CD14-positive monocyte (primary cell): ENCODE results near the gene TMEM129. TPM values are rescaled to one million over a fixed set of nuclear protein-coding genes. Genes with fewer than 3 reads are reported as not detected.

ENCODE experiments used
- DNase-seq, 3 donors: peaks; one replicate each; pipeline ENCODE4 v3.0.0-alpha.2; 2011 to 2022
- H2AFZ ChIP-seq: 2 replicates; pipeline ENCODE4 v1.6.0; 2012; ENCODE audit warnings: mild to moderate bottlenecking, low read depth, low read length, inconsistent platforms; ENCODE audit not compliant: insufficient read depth, poor library complexity, severe bottlenecking
- H3K27ac ChIP-seq, 2 donors: 1 replicate in 1 of 2; 2 replicates in 1 of 2; pipeline ENCODE4 v1.5.1; 2012 to 2013; ENCODE audit warnings: low read length in 2 of 2, control low read depth in 1 of 2, inconsistent platforms in 1 of 2, low read depth in 1 of 2, mild to moderate bottlenecking in 1 of 2
- H3K27me3 ChIP-seq, 2 donors: one replicate each; pipeline versions ENCODE4 v1.6.0 to v1.6.1; 2011 to 2013; ENCODE audit warnings: low read length in 2 of 2; ENCODE audit not compliant: control insufficient read depth in 2 of 2, insufficient read depth in 2 of 2
- H3K36me3 ChIP-seq, 2 donors: replicated peaks in 1 of 2; 1 replicate in 1 of 2; 2 replicates in 1 of 2; pipeline versions ENCODE4 v1.5.1 to v1.6.1; 2012 to 2013; ENCODE audit warnings: low read length in 2 of 2, control low read depth in 1 of 2, inconsistent platforms in 1 of 2, mild to moderate bottlenecking in 1 of 2; ENCODE audit not compliant: insufficient read depth in 2 of 2, control insufficient read depth in 1 of 2
- H3K4me1 ChIP-seq, 2 donors: 1 replicate in 1 of 2; 2 replicates in 1 of 2; pipeline versions ENCODE4 v1.5.1 to v1.6.1; 2012 to 2013; ENCODE audit warnings: low read length in 2 of 2, control low read depth in 1 of 2, inconsistent platforms in 1 of 2, mild to moderate bottlenecking in 1 of 2, moderate library complexity in 1 of 2; ENCODE audit not compliant: insufficient read depth in 2 of 2, control insufficient read depth in 1 of 2
- H3K4me2 ChIP-seq: replicated peaks from 2 replicates; pipeline ENCODE3; 2012; ENCODE audit warnings: low read length, moderate library complexity, mild to moderate bottlenecking; ENCODE audit not compliant: poor library complexity, severe bottlenecking; ENCODE audit errors: extremely low read depth
- H3K4me3 ChIP-seq, 3 experiments: fragments of 200-600 bp in 1 of 3; sonication (generic) in 1 of 3; replicated peaks in 1 of 3; 1 replicate in 2 of 3; 2 replicates in 1 of 3; pipeline ENCODE4 v1.5.1; 2011 to 2013; ENCODE audit warnings: low read length in 3 of 3, mild to moderate bottlenecking in 3 of 3, control low read depth in 2 of 3, low read depth in 2 of 3, inconsistent platforms in 1 of 3, moderate library complexity in 1 of 3
- H3K79me2 ChIP-seq: 2 replicates; pipeline ENCODE4 v1.6.0; 2012; ENCODE audit warnings: mild to moderate bottlenecking, control low read depth, inconsistent platforms, low read length, moderate library complexity; ENCODE audit not compliant: insufficient read depth
- H3K9ac ChIP-seq: 2 replicates; pipeline ENCODE4 v1.6.0; 2017; ENCODE audit warnings: low read length, mild to moderate bottlenecking; ENCODE audit not compliant: insufficient read depth, poor library complexity, severe bottlenecking
- H3K9me3 ChIP-seq, 2 donors: replicated peaks in 1 of 2; 1 replicate in 1 of 2; 2 replicates in 1 of 2; pipeline versions ENCODE4 v1.5.1 to v1.6.1; 2012 to 2013; ENCODE audit warnings: low read length in 2 of 2, control low read depth in 1 of 2; ENCODE audit not compliant: control insufficient read depth in 1 of 2, insufficient read depth in 1 of 2
- H4K20me1 ChIP-seq: 2 replicates; pipeline ENCODE4 v1.6.0; 2012; ENCODE audit warnings: mild to moderate bottlenecking, low read length, control low read depth, moderate library complexity; ENCODE audit not compliant: insufficient read depth
- H3K27ac Mint-ChIP-seq, 7 donors: one replicate each; pipeline ENCODE4 v1.8.0; 2020; ENCODE audit warnings: mild to moderate bottlenecking in 7 of 7, mixed read lengths in 7 of 7, moderate library complexity in 6 of 7, inconsistent platforms in 2 of 7
- H3K27me3 Mint-ChIP-seq, 3 donors: one replicate each; pipeline ENCODE4 v1.8.0; 2021 to 2022; ENCODE audit warnings: low read depth in 3 of 3, mild to moderate bottlenecking in 3 of 3, mixed read lengths in 3 of 3, moderate library complexity in 3 of 3, inconsistent platforms in 1 of 3
- H3K36me3 Mint-ChIP-seq, 2 donors: one replicate each; pipeline ENCODE4 v1.8.0; 2020; ENCODE audit warnings: mixed read lengths in 2 of 2, inconsistent platforms in 1 of 2, mild to moderate bottlenecking in 1 of 2
- H3K4me1 Mint-ChIP-seq: one replicate; pipeline ENCODE4 v1.8.0; 2020; ENCODE audit warnings: mild to moderate bottlenecking, mixed read lengths
- H3K4me3 Mint-ChIP-seq, 2 donors: one replicate each; pipeline ENCODE4 v1.8.0; 2020; ENCODE audit warnings: mild to moderate bottlenecking in 2 of 2, mixed read lengths in 2 of 2, moderate library complexity in 1 of 2
- H3K9me3 Mint-ChIP-seq, 7 donors: one replicate each; pipeline ENCODE4 v1.8.0; 2020 to 2022; ENCODE audit warnings: mixed read lengths in 7 of 7, mild to moderate bottlenecking in 6 of 7, moderate library complexity in 6 of 7, inconsistent platforms in 2 of 7
- CTCF ChIP-seq: fragments of 200-600 bp; IDR thresholded peaks from one replicate; pipeline ENCODE4 v1.8.0; 2022; ENCODE audit warnings: antibody characterized with exemption, mild to moderate bottlenecking
- WGBS: methylation state at CpG from one replicate; pipeline ENCODE4 v1.1.5; 2013; ENCODE audit warnings: missing lambda C conversion rate; ENCODE audit not compliant: insufficient coverage; 5-methylcytosine and 5-hydroxymethylcytosine counted together
- intact Hi-C, 2 donors: fragments of 100-400 bp; cut with micrococcal nuclease; formaldehyde crosslinking; loops; one replicate each; pipeline versions ENCODE4 v1.15.0 to v1.15.1; 2023
- polyA plus RNA-seq, 3 donors: library from polyadenylated mRNA; depleted of rRNA in 1 of 3; unstranded in 2 of 3; stranded (reverse) in 1 of 3; fragments of 300-500 nt in 2 of 3; fragments of >200 nt in 1 of 3; fragmentation: Illumina TruSeq in 2 of 3; gene quantifications; 1 replicate in 2 of 3; 2 replicates in 1 of 3; pipeline ENCODE4 v1.2.3, GENCODE V29; 2012 to 2021

TMEM129 gene
- polyA plus RNA-seq, 3 donors = 22.4 to 40.2 (median 24.1) TPM

- H3K27ac Mint-ChIP-seq = peak overlapping the region in 2 of 7 donors; percentile 68 to 93
- Histone ChIP-seq H3K4me2 (no peak overlapping the region), H4K20me1 (peaks cover 38% of the 10 kb centered on the region), H3K4me1 (no peaks in the 10 kb centered on the region), H3K9me3 (peaks cover 20 to 24% of the 10 kb centered on the region in 2 donors), H2AFZ (no peak overlapping the region), H3K36me3 (peaks cover 84 to 96% of the 10 kb centered on the region in 2 donors), H3K4me3 (no peak overlapping the region), H3K9ac (no peak overlapping the region), H3K27me3 (no peaks in the 10 kb centered on the region), H3K27ac (peak overlapping the region in 1 of 2 donors; percentile 64), H3K79me2 (peaks cover 25% of the 10 kb centered on the region)
- H3K27me3 Mint-ChIP-seq = peaks cover 0 to 1% (median 1%) of the 10 kb centered on the region in 3 donors
- peaks cover 20 to 29% (median 22%) of the 10 kb centered on the region in 7 donors for H3K9me3 Mint-ChIP-seq
- WGBS = 96% methylated on average over 17 of the region's 17 CpGs
- H3K4me1 Mint-ChIP-seq = peaks cover 4% of the 10 kb centered on the region
- H3K36me3 Mint-ChIP-seq = peaks cover 75 to 96% of the 10 kb centered on the region in 2 donors
- no peak for DNase-seq
- H3K4me3 Mint-ChIP-seq = no peak overlapping the region
- intact Hi-C loops = no loop called here
- TF ChIP-seq CTCF = no peak
Observed at GRCh38 chr4:1741208-1741607, 20.1 kb upstream of the TMEM129 start.

- Histone ChIP-seq H3K27ac (peak overlapping the region in 1 of 2 donors; percentile 64), H3K4me2 (no peak overlapping the region), H3K79me2 (peaks cover 34% of the 10 kb centered on the region), H3K27me3 (no peaks in the 10 kb centered on the region), H2AFZ (no peak overlapping the region), H3K4me3 (no peak overlapping the region), H3K4me1 (no peaks in the 10 kb centered on the region), H3K9ac (no peak overlapping the region), H3K9me3 (peaks cover 20 to 31% of the 10 kb centered on the region in 2 donors), H3K36me3 (peaks cover 94 to 100% of the 10 kb centered on the region in 2 donors), H4K20me1 (peaks cover 38% of the 10 kb centered on the region)
- H3K4me3 Mint-ChIP-seq = no peak overlapping the region
- intact Hi-C loops = no loop called here
- H3K27me3 Mint-ChIP-seq = peaks cover 0 to 1% (median 1%) of the 10 kb centered on the region in 3 donors
- TF ChIP-seq CTCF = no peak
- H3K27ac Mint-ChIP-seq = peak overlapping the region in 5 of 7 donors; percentile 15 to 93 (median 31)
- peaks cover 20 to 37% (median 26%) of the 10 kb centered on the region in 7 donors for H3K9me3 Mint-ChIP-seq
- 82% methylated on average over 10 of the region's 22 CpGs for WGBS
- peaks cover 80 to 100% of the 10 kb centered on the region in 2 donors for H3K36me3 Mint-ChIP-seq
- peaks cover 4% of the 10 kb centered on the region for H3K4me1 Mint-ChIP-seq
- no peak for DNase-seq
Observed at GRCh38 chr4:1740021-1740545, 19.0 kb upstream of the TMEM129 start.
